DMS53 treated with DMSO at 0.1 percent for 48 hours (cell line): Measurements from ENCODE around the gene MYO1C.
"Not testable (repeated sequence)": the region's sequence is repeated elsewhere in the genome, so short reads cannot be mapped to it uniquely, and the experiment has no call there.

Experiments
- DNase-seq: peaks from one replicate; lab custom pipeline; 2025; ENCODE audit not compliant: unreplicated experiment; lab: John Stamatoyannopoulos, UW

Gene MYO1C

GRCh38 chr17:1492249-1493206, at the start of gene MYO1C:
MYO1C (minus strand) TSS chr17:1492686; CDS start chr17:1492487, 199 bp downstream.
- DNase-seq, result peak; percentile 19

GRCh38 chr17:1541367-1541904, 49.0 kb upstream of the MYO1C start:
- no peak for DNase-seq

- no peak for DNase-seq
Observed at GRCh38 chr17:1539811-1540210, 47.3 kb upstream of the MYO1C start.

- DNase-seq, result no peak
Observed at GRCh38 chr17:1535737-1536136, 43.3 kb upstream of the MYO1C start.

GRCh38 chr17:1533661-1534325, 41.3 kb upstream of the MYO1C start:
- no peak for DNase-seq

GRCh38 chr17:1532836-1533602, 40.5 kb upstream of the MYO1C start:
- no peak for DNase-seq

- DNase-seq, result peak; percentile 8
Observed at GRCh38 chr17:1529863-1530262, 37.4 kb upstream of the MYO1C start.

GRCh38 chr17:1526876-1527275, 34.4 kb upstream of the MYO1C start:
- DNase-seq, result not testable (repeated sequence)

- DNase-seq, result no peak
Observed at GRCh38 chr17:1522626-1523025, 30.1 kb upstream of the MYO1C start.

- no peak for DNase-seq
Observed at GRCh38 chr17:1521086-1521640, 28.7 kb upstream of the MYO1C start.

- DNase-seq, result no peak
Observed at GRCh38 chr17:1519678-1520077, 27.2 kb upstream of the MYO1C start.

- no peak for DNase-seq
Observed at GRCh38 chr17:1518410-1518809, 25.9 kb upstream of the MYO1C start.

- DNase-seq, result peak; percentile 83
Observed at GRCh38 chr17:1516388-1517161, 24.1 kb upstream of the MYO1C start, which contains the start of gene INPP5K. INPP5K (minus strand) TSS chr17:1516612; CDS start chr17:1516499, 113 bp downstream.

GRCh38 chr17:1515640-1516387, 23.3 kb upstream of the MYO1C start:
- DNase-seq, result peak; percentile 17

GRCh38 chr17:1512351-1512750, 19.9 kb upstream of the MYO1C start:
- no peak for DNase-seq

GRCh38 chr17:1511756-1512321, 19.4 kb upstream of the MYO1C start:
- DNase-seq, result no peak

- DNase-seq, result no peak
Observed at GRCh38 chr17:1511290-1511689, 18.8 kb upstream of the MYO1C start.

GRCh38 chr17:1509290-1509881, 16.9 kb upstream of the MYO1C start:
- no peak for DNase-seq
